HepG2 (cell line): Measurements from ENCODE around the gene B3GAT3. TPM values are rescaled to one million over a fixed set of nuclear protein-coding genes. Genes with fewer than 3 reads are reported as not detected.

Source experiments
- ASH2L ChIP-seq: fragments of 300-600, 200-600 bp; sonication (generic); IDR thresholded peaks from 2 replicates; pipeline ENCODE4 v1.7.0; 2017; ENCODE audit warnings: low read depth, mild to moderate bottlenecking, moderate library complexity, mixed read lengths, low read length; ENCODE audit not compliant: insufficient read length
- ERF ChIP-seq: IDR thresholded peaks from 2 replicates; pipeline ENCODE4 v1.6.1; 2018; ENCODE audit warnings: missing biosample characterization, missing genetic modification reagents
- HDAC1 ChIP-seq: sonication (generic); formaldehyde crosslinking; IDR thresholded peaks from 2 replicates; pipeline ENCODE4 v1.5.1; 2020; ENCODE audit warnings: mild to moderate bottlenecking, missing genetic modification reagents
- KAT8 ChIP-seq: IDR thresholded peaks from 2 replicates; pipeline ENCODE4 v1.6.1; 2016; ENCODE audit warnings: missing genetic modification reagents, missing compliant biosample characterization
- NR2C2 ChIP-seq: sonication (generic); formaldehyde crosslinking; IDR thresholded peaks from 2 replicates; pipeline ENCODE4 v1.4.0; 2020; ENCODE audit warnings: missing genetic modification reagents, mild to moderate bottlenecking, moderate library complexity, borderline replicate concordance
- PAWR ChIP-seq: sonication (generic); formaldehyde crosslinking; IDR thresholded peaks from 2 replicates; pipeline ENCODE4 v1.4.0; 2020; ENCODE audit warnings: missing genetic modification reagents, mild to moderate bottlenecking, borderline replicate concordance
- RBM39 ChIP-seq: fragments of 200-400 bp; formaldehyde crosslinking; IDR thresholded peaks from one replicate; pipeline ENCODE4 v1.6.1; 2018; ENCODE audit warnings: antibody characterized with exemption, mild to moderate bottlenecking, low read depth, low read length; ENCODE audit not compliant: poor library complexity, severe bottlenecking
- YY1 ChIP-seq: IDR thresholded peaks from 2 replicates; pipeline ENCODE4 v1.6.1; 2011; ENCODE audit warnings: low read length, low read depth, moderate library complexity, mild to moderate bottlenecking; ENCODE audit not compliant: insufficient read depth, insufficient replicate concordance
- ZNF407 ChIP-seq: sonication (generic); formaldehyde crosslinking; IDR thresholded peaks from one replicate; pipeline ENCODE4 v1.5.1; 2020; ENCODE audit warnings: mild to moderate bottlenecking, missing genetic modification reagents; ENCODE audit errors: not compliant biosample characterization
- ZNF576 ChIP-seq: sonication (generic); formaldehyde crosslinking; IDR thresholded peaks from 2 replicates; pipeline ENCODE4 v1.4.0; 2020; ENCODE audit warnings: mild to moderate bottlenecking, missing genetic modification reagents
- ZSCAN22 ChIP-seq: sonication (generic); formaldehyde crosslinking; IDR thresholded peaks from 2 replicates; pipeline ENCODE4 v1.4.0; 2020; ENCODE audit warnings: mild to moderate bottlenecking, missing genetic modification reagents
- polyA plus RNA-seq, 8 experiments: library from polyadenylated mRNA; depleted of rRNA in 3 of 8; stranded (reverse) in 7 of 8; unstranded in 1 of 8; fragments of >200 nt; fragmentation: Illumina TruSeq in 4 of 8; extraction: Trizol in 4 of 8; gene quantifications; 2 replicates each; pipeline versions ENCODE4 v1.2.1 to v1.2.3, GENCODE V29; 2011 to 2016; ENCODE audit warnings: low read depth in 4 of 8, missing spikeins in 1 of 8, mixed read lengths in 1 of 8; ENCODE audit not compliant: insufficient read depth in 1 of 8
- total RNA-seq, 5 experiments: library from RNA; depleted of rRNA; stranded (reverse); fragments of >200 nt; fragmentation: Illumina TruSeq; extraction: Trizol; gene quantifications; 2 replicates each; pipeline ENCODE4 v1.2.3, GENCODE V29; 2016; ENCODE audit warnings: low read depth in 1 of 5
- TF ChIP-seq, protein P1 (sequence below): IDR thresholded peaks from 2 replicates; pipeline ENCODE4 v1.6.1; 2016; ENCODE audit warnings: mild to moderate bottlenecking
- TF ChIP-seq, protein P2 (sequence below): sonication (generic); formaldehyde crosslinking; IDR thresholded peaks from 2 replicates; pipeline ENCODE4 v1.4.0; 2020; ENCODE audit warnings: missing genetic modification reagents; ENCODE audit errors: not compliant biosample characterization
- TF ChIP-seq, protein P3 (sequence below): IDR thresholded peaks from 2 replicates; pipeline ENCODE4 v1.6.1; 2016; ENCODE audit warnings: low read depth

B3GAT3 gene
- total and polyA plus RNA-seq, 2 of the 13 experiments (the other 11 are each of a cell fraction or from before 2014, with no cell fraction given) = 21.3 to 26.1 TPM

DNA sequence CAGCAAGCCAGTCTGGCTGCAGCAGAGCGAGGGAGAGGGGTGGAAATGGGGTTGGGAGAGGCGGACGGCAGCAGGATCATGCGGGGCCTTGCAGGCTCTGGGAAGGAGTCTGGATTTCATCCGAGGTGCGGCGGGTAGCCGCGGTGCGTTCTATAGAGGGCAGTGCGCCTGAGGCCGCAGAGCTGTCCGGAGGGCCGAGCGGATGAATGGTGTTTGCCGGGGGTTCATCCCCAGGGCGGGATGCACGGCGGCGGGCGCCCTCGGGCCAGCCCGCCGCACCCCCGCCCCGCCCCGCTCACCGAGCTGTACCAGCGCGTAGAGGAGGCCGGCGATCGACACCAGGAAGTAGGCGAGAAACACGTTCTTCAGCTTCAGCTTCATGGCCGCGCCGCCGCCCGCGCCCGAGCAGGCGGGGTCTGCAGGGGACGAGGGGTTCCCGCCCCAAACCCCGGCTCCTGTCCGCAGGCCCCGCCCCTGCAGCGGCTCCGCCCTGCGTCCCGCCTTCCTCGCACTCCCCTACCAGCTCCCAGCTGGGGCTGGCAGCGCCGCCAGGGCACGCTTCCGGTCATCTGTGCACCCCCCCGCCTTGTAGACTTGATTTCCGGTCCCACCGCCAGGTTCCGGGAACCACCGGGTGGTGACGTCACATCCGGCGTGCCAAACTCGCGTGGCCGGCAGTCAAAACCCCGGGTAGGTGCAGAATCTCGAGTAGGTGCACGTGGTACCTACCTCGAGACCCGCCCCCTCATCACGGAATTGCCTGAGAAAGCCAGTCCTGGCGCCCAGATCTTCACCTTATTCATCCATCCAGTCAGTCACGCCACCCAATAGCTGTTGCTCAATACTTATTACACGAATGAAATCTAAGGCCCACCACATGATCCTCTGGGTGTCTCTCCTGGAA lies at the start of gene B3GAT3 (continued):
- no peak for TF ChIP-seq ZNF407
- TF ChIP-seq RBM39 = peak; percentile 73
- TF ChIP-seq HDAC1 (CRISPR knock-in tag) = peak; percentile 96
- peak; percentile 56; the same call in 1 of the 2 replicates for TF ChIP-seq NR2C2 (CRISPR knock-in tag)
- TF ChIP-seq ERF = peak; percentile 98
- TF ChIP-seq ZSCAN22 = 0 out of 2 replicates have a peak, but pooled peaks have one; percentile 68
- peak; percentile 97 for TF ChIP-seq KAT8 (CRISPR knock-in tag)
- TF ChIP-seq, protein P1, sequence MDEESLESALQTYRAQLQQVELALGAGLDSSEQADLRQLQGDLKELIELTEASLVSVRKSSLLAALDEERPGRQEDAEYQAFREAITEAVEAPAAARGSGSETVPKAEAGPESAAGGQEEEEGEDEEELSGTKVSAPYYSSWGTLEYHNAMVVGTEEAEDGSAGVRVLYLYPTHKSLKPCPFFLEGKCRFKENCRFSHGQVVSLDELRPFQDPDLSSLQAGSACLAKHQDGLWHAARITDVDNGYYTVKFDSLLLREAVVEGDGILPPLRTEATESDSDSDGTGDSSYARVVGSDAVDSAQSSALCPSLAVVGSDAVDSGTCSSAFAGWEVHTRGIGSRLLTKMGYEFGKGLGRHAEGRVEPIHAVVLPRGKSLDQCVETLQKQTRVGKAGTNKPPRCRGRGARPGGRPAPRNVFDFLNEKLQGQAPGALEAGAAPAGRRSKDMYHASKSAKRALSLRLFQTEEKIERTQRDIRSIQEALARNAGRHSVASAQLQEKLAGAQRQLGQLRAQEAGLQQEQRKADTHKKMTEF (CRISPR knock-in tag) = peak; percentile 97
- no peak for TF ChIP-seq ZNF576
- TF ChIP-seq, protein P2, sequence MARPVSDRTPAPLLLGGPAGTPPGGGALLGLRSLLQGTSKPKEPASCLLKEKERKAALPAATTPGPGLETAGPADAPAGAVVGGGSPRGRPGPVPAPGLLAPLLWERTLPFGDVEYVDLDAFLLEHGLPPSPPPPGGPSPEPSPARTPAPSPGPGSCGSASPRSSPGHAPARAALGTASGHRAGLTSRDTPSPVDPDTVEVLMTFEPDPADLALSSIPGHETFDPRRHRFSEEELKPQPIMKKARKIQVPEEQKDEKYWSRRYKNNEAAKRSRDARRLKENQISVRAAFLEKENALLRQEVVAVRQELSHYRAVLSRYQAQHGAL (CRISPR knock-in tag) = no peak
- TF ChIP-seq YY1 = peak; percentile 68
- TF ChIP-seq ASH2L = peak; percentile 71
- no peak for TF ChIP-seq PAWR (CRISPR knock-in tag)
- TF ChIP-seq, protein P3, sequence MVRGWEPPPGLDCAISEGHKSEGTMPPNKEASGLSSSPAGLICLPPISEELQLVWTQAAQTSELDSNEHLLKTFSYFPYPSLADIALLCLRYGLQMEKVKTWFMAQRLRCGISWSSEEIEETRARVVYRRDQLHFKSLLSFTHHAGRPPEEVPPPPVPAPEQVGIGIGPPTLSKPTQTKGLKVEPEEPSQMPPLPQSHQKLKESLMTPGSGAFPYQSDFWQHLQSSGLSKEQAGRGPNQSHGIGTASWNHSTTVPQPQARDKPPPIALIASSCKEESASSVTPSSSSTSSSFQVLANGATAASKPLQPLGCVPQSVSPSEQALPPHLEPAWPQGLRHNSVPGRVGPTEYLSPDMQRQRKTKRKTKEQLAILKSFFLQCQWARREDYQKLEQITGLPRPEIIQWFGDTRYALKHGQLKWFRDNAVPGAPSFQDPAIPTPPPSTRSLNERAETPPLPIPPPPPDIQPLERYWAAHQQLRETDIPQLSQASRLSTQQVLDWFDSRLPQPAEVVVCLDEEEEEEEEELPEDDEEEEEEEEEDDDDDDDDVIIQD (CRISPR knock-in tag) = peak; percentile 35; the same call in 1 of the 2 replicates
